GM12878 (cell line): ENCODE measurements around the gene RAPGEF1. TPM values are rescaled to one million over a fixed set of nuclear protein-coding genes. Genes with fewer than 3 reads are reported as not detected.

Experiments used
- ATAC-seq: fragments of 200-7000 bp; cut with Tn5 transposase; 3 replicates; pipeline ENCODE4 v1.9.1; 2020; ENCODE audit warnings: mild to moderate bottlenecking, moderate library complexity
- BruUV-seq: library from RNA; stranded (reverse); fragments of 400-500 nt; replicated peaks from 2 replicates; lab custom pipeline; 2021; lab: Mats Ljungman, UMichigan
- CTCF ChIA-PET: fragments of 300-600 bp; sonication (Branson Sonifier 250); formaldehyde crosslinking; extraction: SDS; loops from one replicate; lab custom pipeline; 2021; ENCODE audit warnings: inconsistent platforms; lab: Yijun Ruan, JAX
- POLR2A ChIA-PET: fragments of 350-600 bp; formaldehyde crosslinking; extraction: SDS; loops from one replicate; lab custom pipeline; 2021; ENCODE audit warnings: inconsistent platforms; lab: Charles Lee
- RAD21 ChIA-PET: fragments of 300-600 bp; sonication (Branson Sonifier 250); formaldehyde crosslinking; loops from one replicate; lab custom pipeline; 2023; ENCODE audit warnings: antibody characterized with exemption; ENCODE audit not compliant: unreplicated experiment; lab: Charles Lee
- SMC1A ChIA-PET: fragments of 300-600 bp; sonication (Branson Sonifier 250); formaldehyde crosslinking; loops from one replicate; lab custom pipeline; 2023; ENCODE audit not compliant: unreplicated experiment, uncharacterized antibody; lab: Charles Lee
- DNase-seq: peaks from one replicate; pipeline ENCODE4 v3.0.0-alpha.2; 2011; ENCODE audit warnings: low read depth, low spot score
- FAIRE-seq: peaks from 3 replicates; lab custom pipeline; 2011; peaks lifted over from hg19 to GRCh38; lab: Jason Lieb, UNC
- H2AFZ ChIP-seq: 2 replicates; pipeline ENCODE4 v1.6.0; 2011; ENCODE audit warnings: low read depth, low read length, control low read depth; ENCODE audit not compliant: control insufficient read depth
- H3K27ac ChIP-seq: 2 replicates; pipeline ENCODE4 v1.5.1; 2011; ENCODE audit warnings: control low read depth; ENCODE audit not compliant: control insufficient read depth, insufficient read depth
- H3K27me3 ChIP-seq, 2 experiments: replicated peaks in 1 of 2; 2 replicates each; pipeline versions ENCODE4 v1.6.0 to v1.6.1; 2011; ENCODE audit warnings: low read length in 1 of 2; ENCODE audit not compliant: control insufficient read depth in 2 of 2, insufficient read depth in 2 of 2
- H3K36me3 ChIP-seq, 2 experiments: 2 replicates each; pipeline ENCODE4 v1.5.1; 2011; ENCODE audit warnings: low read length in 1 of 2; ENCODE audit not compliant: control insufficient read depth in 2 of 2, insufficient read depth in 2 of 2
- H3K4me1 ChIP-seq: 2 replicates; pipeline ENCODE4 v1.6.1; 2011; ENCODE audit warnings: mild to moderate bottlenecking, low read length, moderate library complexity, mixed read lengths; ENCODE audit not compliant: control insufficient read depth, insufficient read depth
- H3K4me2 ChIP-seq: 2 replicates; pipeline ENCODE4 v1.6.0; 2011; ENCODE audit warnings: control low read depth; ENCODE audit not compliant: control insufficient read depth, insufficient read depth
- H3K4me3 ChIP-seq: fragments of 200-600 bp; sonication (generic); 2 replicates; pipeline ENCODE4 v1.5.1; 2016
- H3K79me2 ChIP-seq: 2 replicates; pipeline ENCODE4 v1.6.0; 2011; ENCODE audit warnings: low read length; ENCODE audit not compliant: control insufficient read depth, insufficient read depth
- H3K9ac ChIP-seq: 2 replicates; pipeline ENCODE4 v1.8.0; 2011; ENCODE audit warnings: low read length, control low read depth, mixed read lengths; ENCODE audit not compliant: control insufficient read depth, insufficient read depth
- H3K9me3 ChIP-seq: replicated peaks from 3 replicates; pipeline ENCODE4 v1.5.1; 2011; ENCODE audit warnings: mild to moderate bottlenecking, low read length; ENCODE audit not compliant: control insufficient read depth, insufficient read depth
- H4K20me1 ChIP-seq: 2 replicates; pipeline ENCODE4 v1.6.0; 2011; ENCODE audit not compliant: control insufficient read depth, insufficient read depth
- CBX5 ChIP-seq: sonication (generic); IDR thresholded peaks from 2 replicates; pipeline ENCODE4 v1.6.1; 2016; ENCODE audit warnings: low read depth, moderate library complexity, mild to moderate bottlenecking, inconsistent platforms
- CHD4 ChIP-seq: fragments of 200-600 bp; sonication (generic); IDR thresholded peaks from 2 replicates; pipeline ENCODE4 v1.6.1; 2016; ENCODE audit warnings: mild to moderate bottlenecking
- DPF2 ChIP-seq: fragments of 450-650 bp; IDR thresholded peaks from 2 replicates; pipeline ENCODE4 v1.6.1; 2017; ENCODE audit warnings: mild to moderate bottlenecking
- ETV6 ChIP-seq, 2 experiments: fragments of 450-650 bp in 1 of 2; IDR thresholded peaks in 1 of 2; conservative IDR thresholded peaks in 1 of 2; 2 replicates each; pipeline ENCODE4 v1.6.1; 2014; ENCODE audit warnings: antibody characterized with exemption in 1 of 2, borderline replicate concordance in 1 of 2, low read depth in 1 of 2, mild to moderate bottlenecking in 1 of 2, moderate library complexity in 1 of 2
- HDAC2 ChIP-seq: fragments of 200-600 bp; sonication (generic); IDR thresholded peaks from 2 replicates; pipeline ENCODE4 v1.6.1; 2017
- IKZF2 ChIP-seq, 2 experiments: fragments of 450-650 bp; IDR thresholded peaks; 2 replicates each; pipeline ENCODE4 v1.6.1; 2017; ENCODE audit warnings: mild to moderate bottlenecking in 2 of 2, moderate library complexity in 2 of 2
- KAT2A ChIP-seq: conservative IDR thresholded peaks from 2 replicates; pipeline ENCODE4 v1.6.1; 2011; ENCODE audit warnings: low read depth, low read length; ENCODE audit not compliant: control insufficient read depth
- KLF5 ChIP-seq: fragments of 450-650 bp; IDR thresholded peaks from 2 replicates; pipeline ENCODE4 v1.6.1; 2014; ENCODE audit warnings: mild to moderate bottlenecking; ENCODE audit not compliant: partially characterized antibody
- MEF2B ChIP-seq: fragments of 450-650 bp; IDR thresholded peaks from 2 replicates; pipeline ENCODE4 v1.6.1; 2018; ENCODE audit warnings: mild to moderate bottlenecking, moderate library complexity; ENCODE audit not compliant: partially characterized antibody, poor library complexity, severe bottlenecking
- MTA2 ChIP-seq: fragments of 450-650 bp; IDR thresholded peaks from 2 replicates; pipeline ENCODE4 v1.6.1; 2016; ENCODE audit warnings: low read depth, mild to moderate bottlenecking, moderate library complexity
- NFYB ChIP-seq: IDR thresholded peaks from 2 replicates; pipeline ENCODE4 v1.6.1; 2011; ENCODE audit warnings: low read depth, mild to moderate bottlenecking, low read length, improper control_type of control experiment, moderate library complexity; ENCODE audit not compliant: insufficient read depth
- POLR2A ChIP-seq: IDR thresholded peaks from 2 replicates; pipeline ENCODE4 v1.6.1; 2011; ENCODE audit warnings: low read depth, mild to moderate bottlenecking, low read length
- POLR2AphosphoS5 ChIP-seq: IDR thresholded peaks from 2 replicates; pipeline ENCODE4 v1.6.1; 2011; ENCODE audit warnings: mild to moderate bottlenecking, low read length, inconsistent platforms
- SMARCA5 ChIP-seq: fragments of 450-650 bp; IDR thresholded peaks from 2 replicates; pipeline ENCODE4 v1.6.1; 2017; ENCODE audit warnings: mild to moderate bottlenecking
- YY1 ChIP-seq: IDR thresholded peaks from 2 replicates; pipeline ENCODE4 v1.6.1; 2011; ENCODE audit warnings: low read depth, mild to moderate bottlenecking, low read length
- ZSCAN29 ChIP-seq: fragments of 450-650 bp; IDR thresholded peaks from 2 replicates; pipeline ENCODE4 v1.6.1; 2017; ENCODE audit warnings: mild to moderate bottlenecking, moderate library complexity
- WGBS: methylation state at CpG from one replicate; pipeline ENCODE4 v1.1.6; 2016; ENCODE audit warnings: low lambda C conversion rate; ENCODE audit not compliant: insufficient replicate concordance, insufficient coverage; ENCODE audit errors: missing lambda C conversion rate; 5-methylcytosine and 5-hydroxymethylcytosine counted together
- in situ Hi-C: fragments of 300-500 bp; cut with MboI; formaldehyde crosslinking; loops from 9 replicates; pipeline ENCODE4 v1.14.3; 2018; ENCODE audit warnings: mixed read lengths
- intact Hi-C: fragments of 100-400 bp; cut with micrococcal nuclease; formaldehyde crosslinking; loops from one replicate; pipeline ENCODE4 v1.14.2; 2022; ENCODE audit not compliant: unreplicated experiment
- polyA plus RNA-seq, 11 experiments: library from polyadenylated mRNA; depleted of rRNA in 4 of 11; unstranded in 6 of 11; stranded (reverse) in 5 of 11; fragments of >200 nt; fragmentation: Nextera tagmentation in 4 of 11; fragmentation: Illumina TruSeq in 1 of 11; extraction: Ambion mirVana in 4 of 11; extraction: Trizol in 1 of 11; gene quantifications; 1 replicate in 1 of 11; 2 replicates in 10 of 11; pipeline versions ENCODE4 v1.2.1 to v1.2.3, GENCODE V29; 2011 to 2016; ENCODE audit warnings: inconsistent platforms in 2 of 11, missing spikeins in 2 of 11, low read depth in 1 of 11
- total RNA-seq, 4 experiments: library from RNA; depleted of rRNA in 3 of 4; stranded (reverse); fragments of >200 nt in 3 of 4; fragmentation: Illumina TruSeq in 1 of 4; extraction: Trizol in 1 of 4; gene quantifications; 2 replicates each; pipeline versions ENCODE4 v1.2.1 to v1.2.3, GENCODE V29; 2013 to 2021
- TF ChIP-seq, protein P1 (sequence below): fragments of 450-650 bp; IDR thresholded peaks from 2 replicates; pipeline ENCODE4 v1.6.1; 2018; ENCODE audit warnings: mild to moderate bottlenecking, low read depth, moderate library complexity; ENCODE audit not compliant: partially characterized antibody
- TF ChIP-seq, protein P2 (sequence below): fragments of 450-650 bp; IDR thresholded peaks from 2 replicates; pipeline ENCODE4 v1.6.1; 2017; ENCODE audit warnings: low read depth, mild to moderate bottlenecking, moderate library complexity
- TF ChIP-seq, protein P3 (sequence below): IDR thresholded peaks from 2 replicates; pipeline ENCODE4 v1.6.1; 2011; ENCODE audit warnings: low read depth, mild to moderate bottlenecking, low read length, moderate library complexity, borderline replicate concordance; ENCODE audit errors: extremely low read depth

Gene RAPGEF1
- total and polyA plus RNA-seq, 10 of the 15 experiments (the other 5 are each of a cell fraction or from before 2014, with no cell fraction given): 0.42 to 113 (median 45.9) TPM

DNA sequence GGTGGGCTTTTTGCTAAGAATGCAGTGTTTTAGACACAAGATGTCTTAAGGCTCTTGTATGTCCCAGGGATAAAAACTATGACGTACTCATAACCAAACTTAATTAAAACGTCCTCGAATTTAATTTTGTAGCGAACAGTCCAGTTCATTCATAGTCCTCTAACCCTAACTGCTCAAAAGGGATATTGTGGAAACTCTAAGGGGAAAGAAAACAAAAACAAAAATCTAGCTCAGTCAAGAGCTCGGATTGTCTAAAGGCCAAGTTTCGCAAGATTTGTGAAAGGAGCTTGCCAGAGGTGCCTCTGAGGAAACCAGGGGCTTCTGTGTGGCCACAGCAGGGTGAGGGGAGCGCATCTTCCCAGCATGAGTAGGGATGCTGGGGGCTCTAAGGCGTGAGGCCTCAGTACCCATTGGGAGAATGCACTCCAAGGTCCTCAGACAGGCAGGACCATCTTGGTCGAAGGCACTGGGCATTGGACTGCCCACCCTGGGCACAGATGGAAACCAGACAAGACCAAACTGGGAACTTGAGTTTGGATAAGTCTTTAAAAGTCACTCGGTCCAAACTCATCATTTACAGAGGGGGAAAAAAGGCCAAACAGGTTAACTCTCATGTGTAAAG lies 122.8 kb downstream of the RAPGEF1 start:
- POLR2A ChIA-PET: no interaction called here

More for the DNA sequence above, 122.8 kb downstream of the RAPGEF1 start:
- CTCF ChIA-PET: interaction anchor here (1.0 to 1.8 kb wide), 2 partner anchors 12 to 14 kb away, joined by 4 read pairs; no protein-coding TSS in a partner anchor
- WGBS: 77% methylated on average over 10 of the region's 10 CpGs
- Histone ChIP-seq H3K36me3 (peaks cover 29 to 44% of the 10 kb centered on the region in 2 experiments), H2AFZ (no peak overlapping the region), H3K9ac (no peak overlapping the region), H3K27me3 (no peaks in the 10 kb centered on the region), H3K4me2 (no peak overlapping the region), H3K9me3 (no peaks in the 10 kb centered on the region), H3K4me3 (no peak overlapping the region), H3K79me2 (peaks cover 11% of the 10 kb centered on the region), H4K20me1 (no peaks in the 10 kb centered on the region), H3K4me1 (peaks cover 18% of the 10 kb centered on the region), H3K27ac (no peak overlapping the region)
- FAIRE-seq: no peak
- in situ Hi-C loops: no loop called here
- RAD21 ChIA-PET: interaction anchor here (1.1 to 1.5 kb wide), 3 partner anchors 26 to 122 kb away, joined by 3 to 4 read pairs (median 4); partner anchors contain the start of gene RAPGEF1
- SMC1A ChIA-PET: interaction anchor here (1.6 kb wide), 1 partner anchor 25 kb away, joined by 4 read pairs; no protein-coding TSS in a partner anchor
- no TSS peak for BruUV-seq
- ATAC-seq: no peak
- intact Hi-C loops: no loop called here
- DNase-seq: no peak
- TF ChIP-seq KLF5 (no peak), KAT2A (no peak), IKZF2 (IDR thresholded peaks at IDR 0.05) (no peak), SMARCA5 (no peak), MEF2B (no peak), CBX5 (no peak), POLR2A (no peak), HDAC2 (no peak), NFYB (no peak), ETV6 (conservative IDR thresholded peaks at IDR 0.05 in 1 of 2, IDR thresholded peaks at IDR 0.05 in 1 of 2; ENCODE audit: borderline replicate concordance in 1 of 2, low read depth in 1 of 2) (no peak), YY1 (no peak), ZSCAN29 (no peak), DPF2 (no peak), POLR2AphosphoS5 (no peak), MTA2 (no peak), CHD4 (no peak)
- TF ChIP-seq, protein P1, sequence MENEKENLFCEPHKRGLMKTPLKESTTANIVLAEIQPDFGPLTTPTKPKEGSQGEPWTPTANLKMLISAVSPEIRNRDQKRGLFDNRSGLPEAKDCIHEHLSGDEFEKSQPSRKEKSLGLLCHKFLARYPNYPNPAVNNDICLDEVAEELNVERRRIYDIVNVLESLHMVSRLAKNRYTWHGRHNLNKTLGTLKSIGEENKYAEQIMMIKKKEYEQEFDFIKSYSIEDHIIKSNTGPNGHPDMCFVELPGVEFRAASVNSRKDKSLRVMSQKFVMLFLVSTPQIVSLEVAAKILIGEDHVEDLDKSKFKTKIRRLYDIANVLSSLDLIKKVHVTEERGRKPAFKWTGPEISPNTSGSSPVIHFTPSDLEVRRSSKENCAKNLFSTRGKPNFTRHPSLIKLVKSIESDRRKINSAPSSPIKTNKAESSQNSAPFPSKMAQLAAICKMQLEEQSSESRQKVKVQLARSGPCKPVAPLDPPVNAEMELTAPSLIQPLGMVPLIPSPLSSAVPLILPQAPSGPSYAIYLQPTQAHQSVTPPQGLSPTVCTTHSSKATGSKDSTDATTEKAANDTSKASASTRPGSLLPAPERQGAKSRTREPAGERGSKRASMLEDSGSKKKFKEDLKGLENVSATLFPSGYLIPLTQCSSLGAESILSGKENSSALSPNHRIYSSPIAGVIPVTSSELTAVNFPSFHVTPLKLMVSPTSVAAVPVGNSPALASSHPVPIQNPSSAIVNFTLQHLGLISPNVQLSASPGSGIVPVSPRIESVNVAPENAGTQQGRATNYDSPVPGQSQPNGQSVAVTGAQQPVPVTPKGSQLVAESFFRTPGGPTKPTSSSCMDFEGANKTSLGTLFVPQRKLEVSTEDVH: no peak
- TF ChIP-seq, protein P2, sequence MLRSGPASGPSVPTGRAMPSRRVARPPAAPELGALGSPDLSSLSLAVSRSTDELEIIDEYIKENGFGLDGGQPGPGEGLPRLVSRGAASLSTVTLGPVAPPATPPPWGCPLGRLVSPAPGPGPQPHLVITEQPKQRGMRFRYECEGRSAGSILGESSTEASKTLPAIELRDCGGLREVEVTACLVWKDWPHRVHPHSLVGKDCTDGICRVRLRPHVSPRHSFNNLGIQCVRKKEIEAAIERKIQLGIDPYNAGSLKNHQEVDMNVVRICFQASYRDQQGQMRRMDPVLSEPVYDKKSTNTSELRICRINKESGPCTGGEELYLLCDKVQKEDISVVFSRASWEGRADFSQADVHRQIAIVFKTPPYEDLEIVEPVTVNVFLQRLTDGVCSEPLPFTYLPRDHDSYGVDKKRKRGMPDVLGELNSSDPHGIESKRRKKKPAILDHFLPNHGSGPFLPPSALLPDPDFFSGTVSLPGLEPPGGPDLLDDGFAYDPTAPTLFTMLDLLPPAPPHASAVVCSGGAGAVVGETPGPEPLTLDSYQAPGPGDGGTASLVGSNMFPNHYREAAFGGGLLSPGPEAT: no peak
- TF ChIP-seq, protein P3, sequence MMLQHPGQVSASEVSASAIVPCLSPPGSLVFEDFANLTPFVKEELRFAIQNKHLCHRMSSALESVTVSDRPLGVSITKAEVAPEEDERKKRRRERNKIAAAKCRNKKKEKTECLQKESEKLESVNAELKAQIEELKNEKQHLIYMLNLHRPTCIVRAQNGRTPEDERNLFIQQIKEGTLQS: no peak
